HepG2 (cell line): Measurements from ENCODE around the gene RTN4. TPM values are rescaled to one million over a fixed set of nuclear protein-coding genes. Genes with fewer than 3 reads are reported as not detected.

Experiments
- ATAC-seq: fragments of 200-7000 bp; cut with Tn5 transposase; 3 replicates; pipeline ENCODE4 v1.9.1; 2020; ENCODE audit warnings: mild to moderate bottlenecking, moderate library complexity
- BruUV-seq: library from RNA; stranded (reverse); fragments of 400-500 nt; replicated peaks from 2 replicates; lab custom pipeline; 2021; lab: Mats Ljungman, UMichigan
- CTCF ChIA-PET: fragments of 300-600 bp; formaldehyde crosslinking; extraction: SDS; loops from one replicate; lab custom pipeline; 2021; ENCODE audit warnings: low total read pairs, inconsistent platforms, low intra/inter-chr PET ratio; lab: Yijun Ruan, JAX
- POLR2A ChIA-PET: fragments of 350-600 bp; sonication (Branson Sonifier 250); formaldehyde crosslinking; loops from one replicate; lab custom pipeline; 2020; ENCODE audit warnings: antibody characterized with exemption, inconsistent platforms; lab: Yijun Ruan, JAX
- DNase-seq: peaks from one replicate; pipeline ENCODE4 v3.0.0-alpha.2; 2015; ENCODE audit warnings: low spot score
- FAIRE-seq: peaks from 3 replicates; lab custom pipeline; 2011; peaks lifted over from hg19 to GRCh38; lab: Jason Lieb, UNC
- H2AFZ ChIP-seq: one replicate; pipeline ENCODE4 v1.6.1; 2011; ENCODE audit warnings: low read length, inconsistent platforms
- H3K27ac ChIP-seq: fragments of 300-600 bp; 3 replicates; pipeline ENCODE4 v1.8.0; 2011; ENCODE audit warnings: mixed run types, mild to moderate bottlenecking, mixed read lengths, low read length, inconsistent platforms; ENCODE audit not compliant: insufficient read depth; ENCODE audit errors: extremely low read length
- H3K27me3 ChIP-seq, 2 experiments: fragments of 200-600 bp in 1 of 2; 2 replicates in 1 of 2; 3 replicates in 1 of 2; pipeline versions ENCODE4 v1.6.0 to v1.8.0; 2011; ENCODE audit warnings: low read length in 2 of 2, mild to moderate bottlenecking in 2 of 2, moderate library complexity in 2 of 2, inconsistent platforms in 1 of 2; ENCODE audit not compliant: insufficient read depth in 2 of 2, control insufficient read depth in 1 of 2
- H3K36me3 ChIP-seq, 2 experiments: fragments of 200-600 bp in 1 of 2; replicated peaks in 1 of 2; 2 replicates in 1 of 2; 3 replicates in 1 of 2; pipeline versions ENCODE4 v1.5.1 to v1.8.0; 2011; ENCODE audit warnings: low read length in 2 of 2, inconsistent platforms in 1 of 2; ENCODE audit not compliant: insufficient read depth in 2 of 2, control insufficient read depth in 1 of 2
- H3K4me1 ChIP-seq: 2 replicates; pipeline ENCODE4 v1.5.1; 2012; ENCODE audit warnings: low read length, inconsistent platforms; ENCODE audit not compliant: insufficient read depth
- H3K4me2 ChIP-seq: 2 replicates; pipeline ENCODE4 v1.6.0; 2011; ENCODE audit warnings: low read depth, low read length, inconsistent platforms
- H3K4me3 ChIP-seq, 3 experiments: fragments of 200-600 bp in 1 of 3; sonication (generic), shearing (Covaris generic) in 1 of 3; replicated peaks in 1 of 3; 2 replicates each; pipeline ENCODE4 v1.5.1; 2011 to 2016; ENCODE audit warnings: low read length in 3 of 3, inconsistent platforms in 2 of 3, low read depth in 2 of 3, mild to moderate bottlenecking in 2 of 3, control low read depth in 1 of 3, mixed read lengths in 1 of 3; ENCODE audit not compliant: insufficient read depth in 1 of 3
- H3K79me2 ChIP-seq: one replicate; pipeline ENCODE4 v1.6.1; 2011; ENCODE audit warnings: low read length, inconsistent platforms; ENCODE audit not compliant: insufficient read depth
- H3K9ac ChIP-seq: 2 replicates; pipeline ENCODE4 v1.6.0; 2011; ENCODE audit warnings: mild to moderate bottlenecking, low read depth, low read length, inconsistent platforms; ENCODE audit not compliant: insufficient read depth
- H3K9me3 ChIP-seq: 2 replicates; pipeline ENCODE4 v1.5.1; 2012; ENCODE audit warnings: mild to moderate bottlenecking, low read length
- H4K20me1 ChIP-seq: 2 replicates; pipeline ENCODE4 v1.6.0; 2011; ENCODE audit warnings: inconsistent platforms, mild to moderate bottlenecking, low read length, moderate library complexity; ENCODE audit not compliant: insufficient read depth
- EED ChIP-seq: sonication (generic); formaldehyde crosslinking; IDR thresholded peaks from 2 replicates; pipeline ENCODE4 v1.5.0; 2020; ENCODE audit warnings: mild to moderate bottlenecking, missing genetic modification reagents
- FOXK1 ChIP-seq: sonication (generic); formaldehyde crosslinking; IDR thresholded peaks from 2 replicates; pipeline ENCODE4 v1.4.0; 2020; ENCODE audit warnings: low read depth, missing genetic modification reagents, borderline replicate concordance
- HMGXB3 ChIP-seq: sonication (generic); formaldehyde crosslinking; IDR thresholded peaks from 2 replicates; pipeline ENCODE4 v1.4.0; 2020; ENCODE audit warnings: missing genetic modification reagents, borderline replicate concordance
- KDM6A ChIP-seq: IDR thresholded peaks from 2 replicates; pipeline ENCODE4 v1.6.1; 2016; ENCODE audit warnings: low read depth
- KLF16 ChIP-seq, 2 experiments: sonication (generic) in 1 of 2; formaldehyde crosslinking in 1 of 2; IDR thresholded peaks; 2 replicates each; pipeline versions ENCODE4 v1.6.1 to v1.8.0; 2016 to 2023; ENCODE audit warnings: missing genetic modification reagents in 2 of 2, missing compliant biosample characterization in 1 of 2
- MAF1 ChIP-seq: sonication (generic); formaldehyde crosslinking; IDR thresholded peaks from 2 replicates; pipeline ENCODE4 v1.5.0; 2020; ENCODE audit warnings: missing genetic modification reagents, borderline replicate concordance
- NFYB ChIP-seq: sonication (generic); formaldehyde crosslinking; IDR thresholded peaks from 2 replicates; pipeline ENCODE4 v1.4.0; 2020; ENCODE audit warnings: missing genetic modification reagents
- POGZ ChIP-seq: sonication (generic); formaldehyde crosslinking; IDR thresholded peaks from 2 replicates; pipeline ENCODE4 v1.4.0; 2020; ENCODE audit warnings: mild to moderate bottlenecking, missing genetic modification reagents
- ZFP37 ChIP-seq: sonication (generic); formaldehyde crosslinking; IDR thresholded peaks from 2 replicates; pipeline ENCODE4 v1.4.0; 2020; ENCODE audit warnings: missing genetic modification reagents, borderline replicate concordance
- ZNF282 ChIP-seq: fragments of 450-650 bp; IDR thresholded peaks from 2 replicates; pipeline ENCODE4 v1.6.1; 2018; ENCODE audit not compliant: partially characterized antibody
- ZNF362 ChIP-seq: sonication (generic); formaldehyde crosslinking; IDR thresholded peaks from 2 replicates; pipeline ENCODE4 v1.4.0; 2020; ENCODE audit warnings: missing genetic modification reagents, mild to moderate bottlenecking, borderline replicate concordance
- ZNF672 ChIP-seq: sonication (generic); formaldehyde crosslinking; IDR thresholded peaks from 2 replicates; pipeline ENCODE4 v1.8.1; 2022; ENCODE audit warnings: missing genetic modification reagents
- WGBS: methylation state at CpG from one replicate; pipeline ENCODE4 v1.1.6; 2017; ENCODE audit warnings: low lambda C conversion rate; 5-methylcytosine and 5-hydroxymethylcytosine counted together
- in situ Hi-C: cut with HindIII; loops from 2 replicates; pipeline ENCODE4 v1.10.0; 2017; ENCODE audit warnings: low pct_unique_long_range_greater_than_20kb; ENCODE audit not compliant: extremely low pct_ligation_motif_present
- intact Hi-C: fragments of 100-400 bp; cut with micrococcal nuclease; formaldehyde crosslinking; loops from one replicate; pipeline ENCODE4 v1.10.0; 2022; ENCODE audit not compliant: unreplicated experiment
- polyA plus RNA-seq, 8 experiments: library from polyadenylated mRNA; depleted of rRNA in 3 of 8; stranded (reverse) in 7 of 8; unstranded in 1 of 8; fragments of >200 nt; fragmentation: Illumina TruSeq in 4 of 8; extraction: Trizol in 4 of 8; gene quantifications; 2 replicates each; pipeline versions ENCODE4 v1.2.1 to v1.2.3, GENCODE V29; 2011 to 2016; ENCODE audit warnings: low read depth in 4 of 8, missing spikeins in 1 of 8, mixed read lengths in 1 of 8; ENCODE audit not compliant: insufficient read depth in 1 of 8
- total RNA-seq, 5 experiments: library from RNA; depleted of rRNA; stranded (reverse); fragments of >200 nt; fragmentation: Illumina TruSeq; extraction: Trizol; gene quantifications; 2 replicates each; pipeline ENCODE4 v1.2.3, GENCODE V29; 2016; ENCODE audit warnings: low read depth in 1 of 5
- TF ChIP-seq, protein P1 (sequence below): fragments of 450-650 bp; IDR thresholded peaks from 2 replicates; pipeline ENCODE4 v1.6.1; 2016

RTN4 gene
- total and polyA plus RNA-seq, 2 of the 13 experiments (the other 11 are each of a cell fraction or from before 2014, with no cell fraction given): 98.4 to 133 TPM

- no peak for TF ChIP-seq ZNF362 (CRISPR knock-in tag)
Observed at GRCh38 chr2:54952978-54953456, 97.2 kb downstream of the RTN4 start (continued).

DNA sequence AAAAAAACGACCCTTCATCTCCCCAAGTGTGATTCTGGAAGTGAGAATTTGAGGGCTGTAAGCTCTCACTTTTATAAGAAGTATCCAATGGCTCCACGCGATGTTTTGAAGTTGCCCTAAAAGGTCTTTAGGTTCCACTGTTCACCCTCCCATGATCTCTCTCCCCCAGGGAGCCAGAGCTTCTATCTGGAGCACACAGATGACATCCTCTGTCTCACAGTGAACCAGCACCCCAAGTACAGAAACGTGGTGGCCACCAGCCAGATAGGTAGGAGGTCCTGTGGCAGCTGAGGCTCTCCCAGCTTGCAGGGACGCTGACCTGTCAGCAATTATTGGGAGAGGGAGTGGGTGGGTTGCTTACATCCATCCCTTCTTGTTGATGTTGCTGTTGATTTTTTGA is 97.8 kb downstream of the RTN4 start:
- Histone ChIP-seq H3K27me3 (no peaks in the 10 kb centered on the region), H3K4me2 (no peak overlapping the region), H3K36me3 (0 out of 5 replicates have a peak, but pooled peaks cover 0 to 1% of the 10 kb centered on the region in 2 experiments), H3K4me1 (peaks cover 15% of the 10 kb centered on the region), H4K20me1 (no peaks in the 10 kb centered on the region), H3K79me2 (no peaks in the 10 kb centered on the region), H2AFZ (no peak overlapping the region), H3K9me3 (no peaks in the 10 kb centered on the region), H3K27ac (no peak overlapping the region), H3K4me3 (no peak overlapping the region), H3K9ac (no peak overlapping the region)
- in situ Hi-C loops: no loop called here
- CTCF ChIA-PET: no interaction called here
- no peak for DNase-seq
- no TSS peak for BruUV-seq
- intact Hi-C loops: no loop called here
- ATAC-seq: no peak
- 71% methylated on average over 5 of the region's 5 CpGs for WGBS
- POLR2A ChIA-PET: no interaction called here
- no peak for FAIRE-seq
- TF ChIP-seq NFYB (CRISPR knock-in tag) (no peak), POGZ (CRISPR knock-in tag) (no peak), KDM6A (no peak), KLF16 (CRISPR knock-in tag; IDR thresholded peaks at IDR 0.05) (no peak), ZFP37 (CRISPR knock-in tag) (no peak), FOXK1 (no peak), HMGXB3 (no peak), ZNF282 (no peak), EED (no peak), ZNF672 (CRISPR knock-in tag) (no peak), MAF1 (CRISPR knock-in tag) (no peak)
- TF ChIP-seq, protein P1, sequence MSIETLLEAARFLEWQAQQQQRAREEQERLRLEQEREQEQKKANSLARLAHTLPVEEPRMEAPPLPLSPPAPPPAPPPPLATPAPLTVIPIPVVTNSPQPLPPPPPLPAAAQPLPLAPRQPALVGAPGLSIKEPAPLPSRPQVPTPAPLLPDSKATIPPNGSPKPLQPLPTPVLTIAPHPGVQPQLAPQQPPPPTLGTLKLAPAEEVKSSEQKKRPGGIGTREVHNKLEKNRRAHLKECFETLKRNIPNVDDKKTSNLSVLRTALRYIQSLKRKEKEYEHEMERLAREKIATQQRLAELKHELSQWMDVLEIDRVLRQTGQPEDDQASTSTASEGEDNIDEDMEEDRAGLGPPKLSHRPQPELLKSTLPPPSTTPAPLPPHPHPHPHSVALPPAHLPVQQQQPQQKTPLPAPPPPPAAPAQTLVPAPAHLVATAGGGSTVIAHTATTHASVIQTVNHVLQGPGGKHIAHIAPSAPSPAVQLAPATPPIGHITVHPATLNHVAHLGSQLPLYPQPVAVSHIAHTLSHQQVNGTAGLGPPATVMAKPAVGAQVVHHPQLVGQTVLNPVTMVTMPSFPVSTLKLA: no peak
